ENCODE data around the gene HERC4. TPM values are rescaled to one million over a fixed set of nuclear protein-coding genes. Genes with fewer than 3 reads are reported as not detected.

HERC4 gene
- total RNA-seq, 1 donor from 2014 or later = 79.5 TPM

- no peak for DNase-seq (ENCODE audit: low spot score)
Measured at GRCh38 chr10:67959839-67960476, 115.1 kb downstream of the HERC4 start.

- DNase-seq (ENCODE audit: low spot score) = no peak
Measured at GRCh38 chr10:67955614-67956013, 119.5 kb downstream of the HERC4 start.

DNA sequence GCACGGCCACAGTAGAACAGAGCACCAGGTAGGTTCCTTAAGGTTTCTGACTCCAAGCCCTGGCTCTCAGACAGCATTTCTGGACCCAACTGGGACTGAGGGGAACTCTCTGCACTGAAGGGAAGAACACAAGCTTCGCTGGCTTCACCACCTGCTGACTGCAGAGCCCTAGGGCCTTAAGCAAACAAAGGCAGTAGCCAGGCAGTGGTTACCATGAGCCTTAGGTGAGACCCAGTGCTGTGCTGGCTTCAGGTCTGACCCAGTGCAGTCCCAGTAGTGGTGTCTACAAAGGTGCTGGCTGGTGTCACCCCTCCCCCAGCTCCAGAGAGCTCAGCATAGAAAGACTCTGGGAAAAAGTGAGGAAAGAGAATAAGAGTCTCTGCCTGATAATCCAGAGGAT lies 131.2 kb downstream of the HERC4 start:
- DNase-seq (ENCODE audit: low spot score) = no peak

DNA sequence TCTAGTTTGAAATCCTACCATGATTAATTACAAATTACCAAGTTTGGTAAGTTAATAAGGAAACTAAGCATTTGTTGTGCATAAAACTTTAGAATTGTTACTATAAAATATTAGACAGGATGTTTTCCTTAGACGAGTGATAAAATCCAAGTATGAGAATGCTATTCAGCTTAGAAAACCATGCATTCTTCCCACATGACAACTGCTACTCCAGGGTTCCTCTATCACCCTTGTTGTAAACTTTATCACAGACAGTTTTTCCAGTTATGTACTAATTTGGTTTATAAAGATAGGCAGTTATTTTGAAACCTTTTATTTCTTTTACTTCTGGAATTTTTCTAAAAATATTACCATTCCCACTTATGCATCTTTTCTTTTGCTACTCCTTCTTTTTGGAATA lies 138.7 kb downstream of the HERC4 start:
- no peak for DNase-seq (ENCODE audit: low spot score)

- no peak for DNase-seq (ENCODE audit: low spot score)
Measured at GRCh38 chr10:67935223-67935622, 139.9 kb downstream of the HERC4 start.

GRCh38 chr10:67934336-67934735 lies 140.7 kb downstream of the HERC4 start:
- no peak for DNase-seq (ENCODE audit: low spot score)

GRCh38 chr10:67933199-67933598 lies 141.9 kb downstream of the HERC4 start:
- no peak for DNase-seq (ENCODE audit: low spot score)

GRCh38 chr10:67926951-67927350 lies 148.1 kb downstream of the HERC4 start:
- no peak for DNase-seq (ENCODE audit: low spot score)

DNA sequence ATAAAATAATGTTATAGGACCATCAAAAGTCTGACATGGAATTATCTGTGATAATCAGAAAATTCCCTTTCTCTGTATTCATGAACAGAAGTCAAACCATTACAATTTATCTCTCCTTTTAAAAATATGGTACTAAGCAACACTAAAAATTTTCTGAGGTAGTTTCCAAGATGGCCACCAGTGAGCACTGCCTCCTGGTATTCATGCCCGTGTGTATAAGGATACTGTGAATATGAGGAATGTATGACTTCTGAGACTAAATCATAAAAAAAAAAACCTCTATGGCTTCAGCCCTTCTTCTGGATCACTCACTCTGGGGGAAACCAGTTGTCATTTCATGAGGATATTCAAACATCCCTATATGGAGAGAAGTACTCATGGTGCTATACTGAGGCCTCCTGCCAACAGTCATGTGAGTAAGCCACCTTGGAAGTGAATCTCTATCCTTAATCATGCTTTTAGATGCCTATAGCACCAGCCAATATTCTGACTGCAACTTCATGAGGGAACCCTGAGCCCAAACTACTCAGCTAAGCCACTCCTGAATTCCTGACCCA lies 149.6 kb downstream of the HERC4 start:
- no peak for DNase-seq (ENCODE audit: low spot score)

DNA sequence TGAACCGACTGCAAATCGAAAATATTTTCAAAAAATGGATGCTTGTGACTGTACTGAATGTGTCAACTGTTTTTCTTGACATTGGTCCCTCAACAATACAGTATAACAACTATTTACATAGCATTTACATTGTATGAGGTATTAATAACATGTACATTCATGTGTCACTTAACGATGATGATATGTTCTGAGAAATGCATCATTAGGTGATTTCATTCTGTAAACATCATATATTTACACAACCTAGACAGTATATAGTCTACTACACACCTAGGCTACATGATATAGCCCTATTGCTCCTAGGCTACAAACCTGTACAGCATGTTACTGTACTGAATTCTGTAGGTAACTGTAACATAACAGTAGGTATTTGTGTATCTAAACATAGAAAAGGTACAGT lies 150.9 kb downstream of the HERC4 start:
- no peak for DNase-seq (ENCODE audit: low spot score)

GRCh38 chr10:67923551-67923950 lies 151.5 kb downstream of the HERC4 start:
- no peak for DNase-seq (ENCODE audit: low spot score)

GRCh38 chr10:67921065-67921464 lies 154.0 kb downstream of the HERC4 start:
- no peak for DNase-seq (ENCODE audit: low spot score)

DNA sequence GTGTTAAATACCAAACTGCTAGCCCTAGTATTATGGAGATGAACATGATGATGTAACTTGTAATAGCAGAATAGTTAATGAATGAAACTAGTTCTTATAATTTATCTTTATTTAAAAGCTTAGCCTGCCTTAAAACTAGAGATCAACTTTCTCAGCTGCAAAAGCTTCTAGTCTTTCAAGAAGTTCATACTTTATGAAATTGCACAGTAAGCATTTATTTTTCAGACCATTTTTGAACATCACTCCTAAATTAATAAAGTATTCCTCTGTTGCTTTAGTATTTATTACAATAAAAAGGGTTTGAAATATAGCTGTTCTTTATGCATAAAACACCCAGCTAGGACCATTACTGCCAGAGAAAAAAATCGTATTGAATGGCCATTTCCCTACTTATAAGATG lies 157.4 kb downstream of the HERC4 start:
- DNase-seq (ENCODE audit: low spot score) = no peak

GRCh38 chr10:67917169-67917568 lies 157.9 kb downstream of the HERC4 start:
- no peak for DNase-seq (ENCODE audit: low spot score)

DNA sequence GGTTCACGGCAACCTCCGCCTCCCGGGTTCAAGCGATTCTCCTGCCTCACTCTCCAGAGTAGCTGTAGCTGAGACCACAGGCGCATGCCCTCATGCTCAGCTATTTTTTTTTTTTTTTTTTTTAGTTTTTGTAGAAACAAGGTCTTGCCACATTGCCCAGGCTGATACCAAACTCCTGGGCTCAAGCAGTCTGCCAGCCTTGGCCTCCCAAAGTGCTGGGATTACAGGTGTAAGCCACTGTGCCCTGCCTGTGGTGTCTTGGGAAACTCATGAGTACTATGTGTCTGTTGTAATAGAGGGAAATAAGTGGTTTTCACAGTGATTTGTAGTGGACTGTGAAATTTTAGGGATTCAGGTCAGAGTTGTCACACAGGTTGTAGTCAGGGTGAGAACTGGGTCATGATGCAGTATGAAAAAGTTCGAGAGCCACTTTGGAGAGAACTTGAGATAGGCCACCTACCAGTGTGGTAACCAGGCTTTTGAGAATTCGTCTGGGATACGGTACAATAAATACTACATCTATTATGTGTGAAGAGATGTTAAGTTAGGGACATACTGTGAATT lies 160.2 kb downstream of the HERC4 start:
- no peak for DNase-seq (ENCODE audit: low spot score)

DNA sequence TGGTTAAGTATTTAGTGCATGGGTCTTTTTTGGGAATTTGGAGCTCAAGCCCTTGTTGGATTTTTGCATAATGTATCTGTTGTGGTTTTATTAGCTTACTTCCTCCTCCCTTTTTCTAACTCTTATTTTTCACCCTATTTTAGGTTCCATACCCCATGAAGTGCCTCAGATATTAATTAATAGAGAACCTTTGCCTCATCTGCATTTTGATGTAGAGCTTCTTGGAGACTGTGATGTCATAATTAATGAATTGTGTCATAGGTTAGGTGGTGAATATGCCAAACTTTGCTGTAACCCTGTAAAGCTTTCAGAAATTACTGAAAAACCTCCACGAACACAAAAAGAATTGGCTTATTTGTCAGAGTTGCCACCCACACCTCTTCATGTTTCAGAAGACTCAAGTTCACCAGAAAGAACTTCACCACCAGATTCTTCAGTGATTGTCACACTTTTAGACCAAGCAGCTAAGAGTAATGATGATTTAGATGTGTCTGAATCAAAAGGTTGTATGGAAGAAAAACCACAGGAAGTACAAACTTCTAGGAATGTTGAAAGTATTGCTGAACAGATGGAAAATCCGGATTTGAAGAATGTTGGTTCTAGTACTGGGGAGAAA lies 162.6 kb downstream of the HERC4 start:
- DNase-seq (ENCODE audit: low spot score) = no peak

DNA sequence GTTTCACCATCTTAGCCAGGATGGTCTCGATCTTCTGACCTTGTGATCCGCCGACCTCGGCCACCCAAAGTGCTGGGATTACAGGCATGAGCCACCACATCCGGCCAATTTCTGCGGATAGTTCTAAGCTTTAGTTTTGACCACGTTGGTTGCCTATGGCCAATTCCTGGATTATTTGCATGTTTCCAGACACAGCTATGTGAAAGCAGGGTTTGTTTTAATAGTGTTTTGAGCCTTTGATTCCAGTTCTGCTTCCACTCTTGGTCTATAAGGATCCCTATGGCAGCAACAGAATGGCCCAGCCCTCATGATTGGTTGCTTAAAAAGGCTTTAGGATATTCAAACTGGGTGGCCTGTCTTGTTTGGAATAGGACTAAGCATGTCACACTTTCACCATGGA lies 171.5 kb downstream of the HERC4 start:
- DNase-seq (ENCODE audit: low spot score) = no peak

GRCh38 chr10:67893637-67894036 lies 181.4 kb downstream of the HERC4 start:
- no peak for DNase-seq (ENCODE audit: low spot score)

DNA sequence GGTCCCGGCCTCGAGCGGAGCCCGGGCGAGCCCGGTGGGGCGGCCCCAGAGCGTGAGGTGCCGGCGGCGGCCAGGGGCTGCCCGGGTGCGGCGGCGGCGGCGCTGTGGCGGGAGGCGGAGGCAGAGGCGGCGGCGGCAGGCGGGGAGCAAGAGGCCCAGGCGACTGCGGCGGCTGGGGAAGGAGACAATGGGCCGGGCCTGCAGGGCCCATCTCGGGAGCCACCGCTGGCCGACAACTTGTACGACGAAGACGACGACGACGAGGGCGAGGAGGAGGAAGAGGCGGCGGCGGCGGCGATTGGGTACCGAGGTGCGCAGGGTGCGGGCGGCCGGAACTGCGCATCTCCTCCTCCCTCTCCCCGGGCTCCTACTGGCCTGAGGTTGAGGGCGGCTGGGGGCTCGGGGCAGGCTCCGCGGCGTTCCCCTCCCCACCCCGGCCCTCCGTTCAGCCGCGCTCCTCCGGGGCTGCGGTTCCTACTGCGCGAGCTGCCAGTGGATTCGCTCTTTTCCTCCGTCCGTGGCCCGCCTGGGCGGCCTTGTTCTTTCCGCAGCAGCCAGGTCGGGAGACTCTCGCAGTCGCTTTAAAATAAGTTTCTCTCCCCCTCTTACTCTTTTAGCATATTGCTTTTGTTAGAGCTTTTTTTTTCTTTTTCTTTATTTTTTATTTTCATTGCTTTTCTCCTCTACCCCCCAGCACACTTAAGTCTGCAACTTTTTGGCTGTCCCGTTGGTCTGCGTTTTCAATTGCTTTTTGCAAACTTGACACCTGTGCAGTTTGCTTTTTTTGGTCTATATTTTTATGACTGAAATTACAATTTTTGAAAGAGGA lies 190.0 kb downstream of the HERC4 start:
- peak; percentile 85 for DNase-seq (ENCODE audit: low spot score)

GRCh38 chr10:67884313-67884841 lies 190.7 kb downstream of the HERC4 start, which contains the start of gene SIRT1:
Gene SIRT1, plus strand, starts transcription at chr10:67884656. Its CDS starts 66 bp downstream, at chr10:67884722.
- DNase-seq (ENCODE audit: low spot score) = peak; percentile 97

DNA sequence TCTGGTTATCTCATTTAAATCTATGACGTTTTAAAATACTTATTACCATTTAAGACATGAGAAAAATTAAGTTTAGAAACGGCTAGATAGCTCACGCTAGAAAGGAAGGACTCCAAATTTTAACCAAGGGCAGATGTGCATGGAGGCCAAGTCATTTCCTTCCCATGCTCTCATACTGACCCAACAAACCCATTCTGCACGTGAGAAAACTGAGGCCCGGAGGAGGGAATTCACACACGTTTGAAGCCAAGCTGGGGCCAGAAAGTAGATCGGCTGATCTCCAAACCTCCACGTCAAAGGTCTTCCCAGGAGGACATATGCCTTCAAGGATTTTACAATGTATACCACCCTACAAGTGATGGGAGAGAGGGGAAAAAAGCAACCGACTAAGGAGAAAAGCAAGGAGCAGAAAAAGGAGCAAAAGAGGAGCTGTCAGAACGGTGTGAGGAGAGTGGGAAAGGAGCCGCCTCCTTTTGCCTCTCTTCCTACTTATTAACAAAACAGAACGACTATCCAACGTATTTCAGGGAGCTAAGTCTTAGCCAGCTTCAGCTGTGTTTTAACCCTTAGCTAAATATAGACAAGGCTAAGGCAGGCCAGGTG lies 191.3 kb downstream of the HERC4 start:
- no peak for DNase-seq (ENCODE audit: low spot score)

- DNase-seq (ENCODE audit: low spot score) = no peak
Measured at GRCh38 chr10:67878133-67878532, 196.9 kb downstream of the HERC4 start.

Data from ureter (tissue), 1 donor.